Stimulated activated CD4-positive, alpha-beta T cell treated with anti-CD3 and anti-CD28 coated beads, Interleukin-1b, Interleukin-23, amount 100 ng/mL, for 48 hours (primary cell): ENCODE results near the gene SLC25A45.
A peak's percentile ranks its signal among the peaks of the same experiment; 100 is the strongest.
"Not testable (repeated sequence)": the region's sequence is repeated elsewhere in the genome, so short reads cannot be mapped to it uniquely, and the experiment has no call there.

ENCODE experiments used
- DNase-seq: peaks from one replicate; pipeline ENCODE4 v3.0.0-alpha.2; 2020

SLC25A45 gene

GRCh38 chr11:65355776-65356393 lies 26.6 kb downstream of the SLC25A45 start:
- DNase-seq: no peak

DNA sequence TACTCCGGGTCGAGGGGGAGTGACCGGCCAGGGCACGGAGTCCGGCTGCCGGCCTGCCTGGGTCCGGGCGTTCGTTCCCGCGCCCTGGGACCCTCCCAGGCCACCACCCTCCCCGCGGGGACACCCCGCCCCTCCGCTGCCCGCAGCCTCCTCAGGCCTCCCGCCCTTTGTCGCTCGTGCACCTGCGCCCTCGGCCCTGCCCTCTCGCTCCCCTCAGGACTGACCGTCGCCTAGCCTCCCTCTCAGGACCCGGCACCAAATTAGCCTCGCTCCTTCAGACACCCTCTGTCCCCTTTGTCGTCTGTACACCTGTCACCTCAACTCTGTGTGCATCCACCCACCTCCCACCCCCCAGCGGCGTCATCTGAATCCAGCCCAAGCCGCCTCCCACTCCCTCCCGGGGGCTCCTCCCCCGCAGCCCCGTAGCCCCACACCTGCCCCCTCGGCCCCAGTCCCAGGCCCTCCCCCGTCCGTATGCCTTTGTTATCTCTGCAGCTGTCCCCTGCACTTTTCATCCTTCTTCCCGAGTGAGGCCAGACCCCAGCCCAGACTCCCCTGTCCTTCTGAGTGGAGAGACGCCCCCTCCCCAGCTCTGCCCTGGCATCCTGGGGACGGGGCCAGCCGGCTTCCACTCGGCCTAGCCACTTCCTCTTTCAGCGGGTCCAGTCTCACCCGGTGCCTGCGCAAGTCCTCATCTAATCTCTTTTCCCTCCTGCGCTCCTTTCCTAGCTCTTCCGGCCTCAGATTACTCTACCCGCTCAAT lies 27.3 kb downstream of the SLC25A45 start:
- peak; percentile 39 for DNase-seq

- DNase-seq: peak; percentile 95
These were observed 28.0 kb downstream of the SLC25A45 start, which contains the start of gene TIGD3 for GRCh38 chr11:65354265-65355012. Gene TIGD3 (plus strand): TSS chr11:65354751. CDS start chr11:65355809, 1,058 bp downstream.

DNA sequence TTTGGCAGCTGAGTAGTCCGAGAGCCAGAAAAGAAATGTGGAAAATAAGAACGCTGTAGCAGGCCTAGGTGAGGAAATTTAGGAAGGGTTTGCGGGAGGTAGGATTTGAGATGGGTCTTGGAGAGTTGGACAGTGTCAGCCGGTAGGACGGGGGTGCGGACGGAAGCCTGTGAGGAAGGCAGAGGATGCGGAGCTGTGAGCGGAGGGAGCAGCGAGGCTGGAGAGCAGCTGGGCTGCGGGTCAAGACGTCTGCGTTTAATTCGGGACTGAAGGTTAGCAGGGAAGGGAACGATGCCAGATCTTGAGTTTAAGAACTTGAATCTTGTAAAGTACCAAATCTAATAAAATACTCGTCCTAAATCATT lies 28.6 kb downstream of the SLC25A45 start:
- DNase-seq: no peak

GRCh38 chr11:65353376-65353775 lies 29.1 kb downstream of the SLC25A45 start:
- no peak for DNase-seq

- no peak for DNase-seq
These were observed 29.7 kb downstream of the SLC25A45 start for GRCh38 chr11:65352783-65353182.

DNA sequence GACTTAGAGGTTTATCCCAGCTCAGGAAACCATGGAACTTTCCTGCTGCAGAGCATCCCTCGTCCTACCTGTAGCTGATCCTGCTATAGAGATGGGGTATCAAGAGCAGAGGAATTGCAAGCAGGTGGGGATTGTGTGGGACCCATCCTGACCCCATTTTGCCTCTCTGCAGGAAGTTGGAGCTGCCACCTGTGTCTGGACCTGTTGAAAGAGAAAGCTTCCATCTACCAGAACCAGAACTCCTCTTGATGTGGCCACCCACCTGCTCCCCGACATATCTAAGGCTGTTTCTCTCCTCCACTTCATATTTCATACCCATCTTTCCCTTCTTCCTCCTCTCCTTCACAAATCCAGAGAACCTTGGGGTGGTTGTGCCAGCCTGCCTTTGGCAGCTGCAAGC lies 30.9 kb downstream of the SLC25A45 start:
- no peak for DNase-seq

DNA sequence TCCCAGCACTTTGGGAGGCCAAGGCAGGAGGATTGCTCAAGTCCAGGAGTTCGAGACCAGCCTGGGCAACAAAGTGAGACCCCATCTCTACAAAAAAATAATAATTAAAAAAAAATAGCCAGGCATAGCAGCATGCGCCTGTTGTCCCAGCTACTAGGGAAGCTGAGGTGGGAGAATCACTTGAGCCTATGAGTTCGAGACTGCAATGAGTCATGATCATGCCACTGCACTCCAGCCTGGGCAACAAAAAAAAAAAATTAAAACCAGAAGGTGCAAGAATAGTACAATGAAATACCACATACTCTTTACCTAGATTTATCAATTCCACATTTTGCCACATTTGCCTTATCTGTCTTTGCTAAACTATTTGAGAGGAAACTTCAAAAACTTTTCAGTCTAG lies 40.6 kb downstream of the SLC25A45 start:
- DNase-seq: no peak

DNA sequence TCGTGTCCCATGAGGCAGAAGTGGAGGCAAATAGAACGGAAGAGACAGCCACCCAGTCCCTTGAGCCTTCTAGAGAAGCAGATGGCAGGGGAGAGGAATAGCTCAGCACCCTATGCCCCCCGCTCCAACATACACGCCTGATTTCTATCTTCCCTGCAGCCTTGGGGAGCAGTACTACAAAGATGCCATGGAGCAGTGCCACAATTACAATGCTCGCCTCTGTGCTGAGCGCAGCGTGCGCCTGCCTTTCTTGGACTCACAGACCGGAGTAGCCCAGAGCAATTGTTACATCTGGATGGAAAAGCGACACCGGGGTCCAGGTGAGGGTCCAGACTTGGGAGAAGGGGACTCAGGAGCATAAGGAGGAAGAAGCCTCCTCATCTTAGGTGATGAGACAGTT lies 42.2 kb downstream of the SLC25A45 start:
- no peak for DNase-seq

DNA sequence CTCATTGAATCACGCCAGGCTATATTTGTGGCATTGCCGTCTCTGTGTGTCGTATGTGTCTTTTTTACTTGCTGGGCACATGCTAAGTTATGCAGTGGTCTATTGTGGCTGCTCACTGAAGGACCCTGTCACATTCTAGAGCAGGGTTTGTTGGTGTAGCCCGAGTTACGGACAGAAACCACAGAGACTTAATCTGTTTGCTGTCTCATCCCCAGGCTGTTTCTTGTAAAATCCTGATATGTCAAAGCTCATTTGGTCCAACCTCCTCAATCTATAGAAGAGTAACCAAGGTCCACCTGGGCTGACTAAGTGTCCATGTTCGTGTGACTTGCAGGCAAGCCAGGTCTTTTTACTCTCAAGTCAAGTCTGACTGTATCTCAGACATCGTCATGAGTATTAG lies 43.8 kb downstream of the SLC25A45 start:
- no peak for DNase-seq

DNA sequence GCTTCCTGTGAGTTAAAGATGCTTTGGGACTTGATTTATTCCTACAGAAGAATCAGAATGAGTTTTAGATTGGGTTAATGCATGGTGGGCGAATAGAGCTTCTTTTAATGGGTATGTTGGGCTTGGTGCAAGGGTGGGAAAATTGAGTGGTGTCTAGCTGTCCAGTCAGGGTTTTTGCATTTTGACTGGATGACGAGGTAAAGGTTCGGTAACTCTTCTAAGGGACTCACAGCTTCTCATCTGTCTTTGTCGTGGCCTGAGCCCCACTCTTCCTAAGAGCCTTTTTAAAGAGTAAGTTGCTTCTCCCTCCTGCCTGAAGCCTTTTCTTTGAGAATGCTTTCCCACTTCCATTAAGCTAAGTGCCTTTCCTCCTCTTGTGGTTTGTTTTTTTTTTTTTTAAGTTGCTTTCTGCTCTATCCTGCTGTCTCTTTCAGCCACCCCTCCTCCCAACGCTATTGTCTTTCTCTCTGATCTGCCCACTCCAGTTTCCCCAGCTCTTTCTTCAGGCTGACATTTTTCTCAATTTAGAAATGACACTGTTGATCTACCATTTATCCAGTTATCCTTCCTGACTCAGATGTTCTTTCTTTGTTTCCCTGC lies 47.6 kb downstream of the SLC25A45 start:
- DNase-seq: no peak

- DNase-seq: not testable (repeated sequence)
These were observed 49.9 kb downstream of the SLC25A45 start for GRCh38 chr11:65332591-65332990.

DNA sequence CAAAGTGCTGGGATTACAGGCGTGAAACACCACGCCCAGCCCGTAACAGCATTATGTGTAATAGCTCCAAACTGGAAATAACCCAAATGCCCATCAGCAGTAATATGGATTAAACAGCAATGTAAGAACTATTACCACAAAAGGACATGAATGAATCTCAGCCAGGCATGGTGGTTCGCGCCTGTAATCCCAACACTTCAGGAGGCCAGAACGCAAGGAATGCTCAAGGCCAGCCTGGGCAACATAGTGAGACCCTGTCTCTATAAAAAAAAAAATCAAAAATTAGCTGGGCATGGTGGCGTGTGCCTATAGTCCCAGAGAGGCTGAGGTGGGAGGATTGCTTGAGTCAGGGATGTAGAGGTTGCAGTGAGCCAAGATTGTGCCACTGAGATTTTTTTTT lies 51.9 kb downstream of the SLC25A45 start:
- no peak for DNase-seq

DNA sequence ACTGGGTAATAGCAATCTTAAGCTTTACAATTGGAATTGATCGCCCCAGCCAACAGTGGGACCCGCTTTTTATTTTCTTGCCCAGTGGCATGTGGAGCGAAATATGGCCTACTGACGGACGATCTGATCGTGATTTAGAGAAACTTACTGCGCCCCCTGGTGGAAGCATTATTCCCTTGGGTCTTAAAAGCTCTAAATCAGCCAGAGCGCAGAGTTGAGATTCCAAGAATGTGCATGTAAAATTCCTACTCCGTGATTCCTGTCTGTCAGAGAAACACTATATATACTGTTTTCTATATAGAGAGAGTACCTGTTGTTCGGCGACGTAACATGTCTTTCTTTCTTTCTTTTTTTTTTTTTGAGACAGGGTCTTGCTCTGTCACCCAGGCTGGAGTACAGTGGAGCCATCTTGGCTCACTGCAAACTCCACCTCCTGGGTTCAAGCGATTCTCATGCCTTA lies 52.5 kb downstream of the SLC25A45 start:
- peak; percentile 82 for DNase-seq

- DNase-seq: no peak
These were observed 53.0 kb downstream of the SLC25A45 start for GRCh38 chr11:65329478-65329877.

DNA sequence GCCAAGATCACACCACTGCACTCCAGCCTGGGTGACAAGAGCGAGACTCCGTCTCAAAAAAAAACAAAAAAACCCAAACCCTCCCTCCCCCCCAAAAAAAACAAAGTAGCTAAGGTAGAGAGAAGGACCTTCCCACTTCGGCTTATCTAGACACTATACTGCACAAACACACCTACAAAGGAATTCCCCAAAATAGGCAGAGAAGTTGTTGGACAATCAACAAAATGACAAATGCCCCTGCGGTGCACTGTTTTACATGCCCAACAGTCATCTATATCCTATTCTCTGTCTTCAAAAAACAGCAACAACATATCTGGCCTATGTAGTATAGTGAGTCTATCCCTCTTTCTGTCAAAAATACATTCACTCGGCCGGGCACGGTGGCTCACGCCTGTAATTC lies 55.4 kb downstream of the SLC25A45 start:
- DNase-seq: no peak

GRCh38 chr11:65325435-65325834 lies 57.0 kb downstream of the SLC25A45 start:
- no peak for DNase-seq
